ENCODE measurements around the gene MMUT.
"Not testable (repeated sequence)": the region's sequence is repeated elsewhere in the genome, so short reads cannot be mapped to it uniquely, and the experiment has no call there.

MMUT gene

DNA sequence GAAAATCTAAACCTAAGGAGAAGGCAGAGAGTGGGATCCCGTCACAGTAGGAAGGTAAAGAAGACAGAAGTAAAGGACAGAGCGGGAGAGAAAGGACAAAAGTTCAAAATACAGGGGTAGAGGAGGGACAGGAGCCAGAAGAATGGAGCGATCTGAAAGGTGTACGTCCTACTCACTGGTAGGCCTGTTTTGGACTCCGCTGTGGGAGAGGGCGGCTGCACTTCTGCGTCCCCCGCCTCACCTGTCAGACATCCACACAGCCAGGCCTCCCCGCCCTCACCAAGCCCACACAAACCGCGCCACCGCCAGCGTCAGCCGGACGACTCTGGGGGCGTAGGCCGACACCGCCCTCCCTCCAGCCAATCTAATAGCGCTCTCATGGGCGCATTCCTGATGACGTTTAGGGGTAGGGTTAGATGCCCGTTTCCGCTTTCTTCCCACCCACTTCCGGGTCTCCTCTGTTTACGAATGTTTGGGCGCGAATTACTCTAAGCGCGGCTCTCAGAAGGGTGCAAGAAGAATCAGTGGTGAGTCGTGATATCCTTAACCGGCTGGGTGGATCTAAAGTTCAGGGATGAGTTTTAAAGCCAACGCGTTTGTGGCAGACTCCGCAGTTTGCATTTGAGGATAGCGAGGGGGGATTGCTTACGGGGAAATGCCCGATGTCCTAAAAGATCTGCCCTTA, at the start of gene MMUT, which contains the start of gene CENPQ:
Gene MMUT (minus strand): TSS at position 327 of the 685 bp plus-strand sequence. CDS start 3,787 bp downstream, outside the sequence.
Gene CENPQ (plus strand): TSS at position 444 of the 685 bp plus-strand sequence. CDS start 6,807 bp downstream, outside the sequence.
- peak; percentile 84 for DNase-seq

DNA sequence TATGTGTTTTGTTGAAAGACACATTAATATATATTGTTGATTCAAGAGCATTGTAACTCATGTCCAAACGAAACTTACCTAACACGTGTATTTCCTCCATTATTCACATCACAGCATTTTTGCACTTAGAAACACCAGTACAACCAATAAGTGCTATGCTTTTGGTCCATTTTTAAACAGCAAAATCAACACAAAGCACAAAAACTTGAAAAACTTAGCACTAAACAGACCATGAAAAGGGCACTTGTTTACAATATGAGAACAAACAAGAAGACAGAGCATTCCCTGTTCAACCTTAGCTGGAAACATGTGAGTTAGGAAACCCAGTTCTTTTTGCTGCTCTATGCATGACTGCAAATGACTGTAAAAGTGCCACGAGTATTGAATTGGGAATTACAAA, 46.3 kb upstream of the MMUT start:
- DNase-seq, result no peak

DNA sequence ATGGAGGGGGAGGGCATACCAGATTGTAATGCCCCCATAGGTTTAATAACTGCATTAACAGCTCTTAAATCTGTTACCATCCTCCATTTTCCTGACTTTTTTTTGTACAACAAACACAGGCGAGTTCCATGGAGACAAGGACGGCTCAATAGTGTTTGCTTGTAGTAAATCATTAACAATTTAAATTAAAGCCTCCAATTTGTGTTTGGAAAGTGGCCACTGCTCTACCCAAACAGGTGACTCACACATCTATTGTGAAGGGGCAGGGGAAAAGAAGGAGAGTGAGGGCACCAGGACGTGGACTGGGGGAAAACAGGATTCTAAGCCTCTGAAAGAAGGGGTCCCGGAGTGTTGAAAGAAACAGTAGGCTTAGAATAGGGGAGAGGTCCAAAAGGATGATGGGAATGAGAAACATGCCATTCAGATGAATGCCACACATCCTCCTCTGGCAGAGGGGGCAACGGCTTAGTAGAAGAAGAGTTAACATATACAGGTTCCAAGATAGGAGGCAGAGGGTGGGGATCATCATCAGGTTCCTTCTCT, 43.6 kb upstream of the MMUT start:
- DNase-seq, result no peak

DNA sequence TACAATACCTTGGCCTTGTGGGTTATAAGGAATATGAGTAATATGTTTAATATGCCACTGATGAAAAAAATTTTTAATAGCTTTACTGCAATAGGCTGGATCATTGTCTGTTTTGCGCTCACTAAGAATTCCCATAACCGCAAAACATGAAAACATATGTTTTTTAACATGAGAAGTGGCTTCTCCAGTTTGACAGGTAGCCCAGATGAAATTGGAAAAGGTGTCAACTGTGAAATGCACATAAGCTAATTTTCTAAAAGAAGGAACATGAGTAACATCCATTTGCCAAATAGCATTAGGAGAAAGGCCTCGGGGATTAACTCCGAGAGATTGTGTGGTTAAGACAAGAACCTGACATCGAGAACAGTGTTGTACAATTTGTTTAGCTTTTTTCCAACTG, 41.6 kb upstream of the MMUT start:
- DNase-seq, result no peak

DNA sequence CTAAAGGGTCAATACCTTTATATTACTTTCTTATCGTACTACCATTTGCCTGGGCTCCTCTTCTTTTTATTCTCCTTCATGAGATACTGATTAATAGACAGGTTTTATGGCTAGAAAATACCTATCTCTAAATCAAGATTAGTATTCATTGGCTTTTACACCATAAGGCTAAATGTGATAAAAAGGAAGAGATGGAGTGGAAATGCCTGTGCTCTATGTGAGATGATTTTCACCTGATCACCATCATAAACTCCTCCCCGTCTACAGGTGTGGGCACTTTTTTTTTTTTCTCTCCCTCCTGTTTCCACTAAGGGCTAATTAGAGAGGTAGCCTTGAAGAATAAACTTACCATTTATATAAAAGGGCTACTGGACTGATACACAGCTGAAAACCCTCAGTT, 36.6 kb upstream of the MMUT start, which contains the start of gene GLYATL3:
Gene GLYATL3 (plus strand): TSS at position 301 of the 400 bp plus-strand sequence. CDS start 12,068 bp downstream, outside the sequence.
- DNase-seq, result no peak

DNA sequence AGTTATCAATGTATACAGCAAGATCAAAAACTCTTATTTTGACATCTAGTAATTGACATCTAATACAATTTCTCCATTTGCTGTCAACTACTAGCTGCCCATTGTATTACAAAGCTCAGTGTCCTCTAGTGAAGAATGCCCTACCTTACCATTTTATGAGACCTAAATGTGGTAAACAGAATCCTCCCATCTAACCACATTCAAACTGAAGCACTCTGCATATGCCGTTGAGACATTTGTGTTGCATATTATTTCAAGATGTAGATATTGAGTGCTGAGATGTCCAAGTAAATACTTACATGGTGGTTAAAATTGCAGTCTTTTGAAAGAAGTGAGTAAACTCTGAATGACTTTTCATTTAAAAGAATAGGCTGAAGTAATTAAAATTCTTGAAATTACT, 36.1 kb upstream of the MMUT start:
- DNase-seq, result no peak

DNA sequence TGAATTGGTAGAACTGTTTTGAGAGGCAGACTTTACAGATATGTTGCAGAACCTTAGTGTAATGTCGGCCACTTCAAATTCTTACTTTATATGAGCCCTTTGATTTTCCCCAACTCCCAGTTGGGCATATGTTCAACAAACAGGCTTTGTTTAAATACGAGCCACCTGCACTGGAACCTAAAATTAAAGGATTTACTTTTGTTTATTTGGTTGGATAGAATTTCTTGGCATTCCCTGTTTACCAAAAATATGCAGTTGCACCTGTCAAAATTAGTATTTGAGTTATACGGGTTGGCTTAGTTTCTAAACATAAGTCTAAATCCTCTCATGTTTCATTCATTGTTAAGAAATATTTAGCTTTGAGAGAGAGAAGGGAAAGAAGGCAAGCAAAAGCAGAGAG, 34.3 kb upstream of the MMUT start:
- no peak for DNase-seq

DNA sequence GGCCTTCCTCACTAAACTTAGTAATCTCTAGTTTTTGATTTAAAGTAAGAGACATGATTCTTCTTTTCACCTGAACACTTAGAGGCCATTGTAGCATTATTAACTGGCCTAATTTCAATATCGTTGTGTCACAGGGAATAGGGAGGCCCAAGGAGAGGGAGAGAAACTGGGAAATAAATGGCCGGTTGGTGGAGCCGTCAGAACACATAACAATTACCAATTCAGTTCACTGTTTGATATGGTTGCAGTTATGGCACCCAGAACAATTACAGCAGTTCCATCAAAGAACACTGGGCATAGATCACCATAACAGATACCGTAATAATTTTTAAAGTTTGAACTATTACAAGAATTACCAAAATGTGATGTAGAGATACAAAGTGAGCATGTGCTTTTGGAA, 27.6 kb upstream of the MMUT start:
- no peak for DNase-seq

DNA sequence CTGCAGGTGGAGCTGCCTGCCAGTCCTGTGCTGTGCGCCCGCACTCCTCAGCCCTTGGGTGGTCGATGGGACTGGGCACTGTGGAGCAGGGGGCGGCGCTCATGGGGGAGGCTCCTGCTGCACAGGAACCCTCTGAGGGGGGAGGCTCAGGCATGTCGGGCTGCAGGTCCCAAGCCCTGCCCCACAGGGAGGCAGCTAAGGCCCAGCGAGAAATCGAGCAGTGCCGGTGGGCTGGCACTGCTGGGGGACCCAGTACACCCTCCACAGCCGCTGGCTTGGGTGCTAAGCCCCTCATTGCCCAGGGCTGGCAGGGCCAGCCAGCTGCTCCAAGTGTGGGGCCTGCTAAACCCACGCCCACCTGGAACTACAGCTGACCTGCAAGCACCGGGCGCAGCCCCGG, 20.3 kb upstream of the MMUT start:
- not testable (repeated sequence) for DNase-seq

DNA sequence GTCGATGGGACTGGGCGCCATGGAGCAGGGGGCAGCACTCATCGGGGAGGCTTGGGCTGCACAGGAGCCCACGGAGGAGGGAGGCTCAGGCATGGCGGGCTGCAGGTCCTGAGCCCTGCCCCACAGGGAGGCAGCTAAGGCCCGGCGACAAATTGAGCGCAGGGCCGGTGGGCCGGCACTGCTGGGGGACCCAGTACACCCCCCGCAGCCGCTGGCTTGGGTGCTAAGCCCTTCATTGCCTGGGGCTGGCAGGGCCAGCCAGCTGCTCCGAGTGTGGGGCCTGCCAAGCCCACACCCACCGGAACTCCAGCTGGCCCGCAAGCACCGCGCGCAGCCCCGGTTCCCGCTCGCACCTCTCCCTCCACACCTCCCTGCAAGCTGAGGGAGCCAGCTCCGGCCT, 18.8 kb upstream of the MMUT start:
- DNase-seq, result not testable (repeated sequence)

DNA sequence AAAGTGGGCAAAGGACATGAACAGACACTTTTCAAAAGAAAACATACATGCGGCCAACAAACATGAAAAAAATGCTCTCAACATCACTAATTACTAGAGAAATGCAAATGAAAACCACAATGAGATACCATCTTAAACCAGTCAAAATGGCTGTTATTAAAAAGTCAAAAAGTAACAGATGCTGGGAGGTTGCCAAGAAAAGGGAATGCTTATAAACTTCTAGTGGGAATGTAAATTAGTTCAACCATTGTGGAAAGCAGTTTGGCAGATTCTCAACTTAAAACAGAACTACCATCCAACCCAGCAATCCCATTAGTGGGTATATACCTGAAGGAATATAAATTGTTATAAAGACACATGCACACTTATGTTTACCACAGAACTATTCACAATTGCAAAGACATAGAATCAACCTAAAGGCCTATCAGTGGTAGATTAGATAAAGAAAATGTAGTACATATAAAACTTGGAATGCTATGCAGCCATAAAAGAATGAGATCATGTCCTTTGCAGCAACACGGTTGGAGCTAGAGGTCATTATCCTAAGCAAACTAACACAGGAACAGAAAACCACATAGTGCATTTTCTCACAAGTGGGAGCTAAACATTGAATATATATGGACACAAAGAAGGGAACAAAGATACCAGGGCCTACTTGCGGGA, 16.4 kb upstream of the MMUT start:
- DNase-seq, result no peak

DNA sequence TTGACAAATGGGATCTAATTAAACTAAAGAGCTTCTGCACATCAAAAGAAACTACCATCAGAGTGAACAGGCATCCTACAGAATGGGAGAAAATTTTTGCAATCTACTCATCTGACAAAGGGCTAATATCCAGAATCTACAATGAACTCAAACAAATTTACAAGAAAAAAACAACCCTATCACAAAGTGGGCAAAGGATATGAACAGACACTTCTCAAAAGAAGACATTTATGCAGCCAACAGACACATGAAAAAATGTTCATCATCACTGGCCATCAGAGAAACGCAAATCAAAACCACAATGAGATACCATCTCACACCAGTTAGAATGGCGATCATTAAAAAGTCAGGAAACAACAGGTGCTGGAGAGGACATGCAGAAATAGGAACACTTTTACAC, 13.5 kb upstream of the MMUT start:
- DNase-seq, result not testable (repeated sequence)

DNA sequence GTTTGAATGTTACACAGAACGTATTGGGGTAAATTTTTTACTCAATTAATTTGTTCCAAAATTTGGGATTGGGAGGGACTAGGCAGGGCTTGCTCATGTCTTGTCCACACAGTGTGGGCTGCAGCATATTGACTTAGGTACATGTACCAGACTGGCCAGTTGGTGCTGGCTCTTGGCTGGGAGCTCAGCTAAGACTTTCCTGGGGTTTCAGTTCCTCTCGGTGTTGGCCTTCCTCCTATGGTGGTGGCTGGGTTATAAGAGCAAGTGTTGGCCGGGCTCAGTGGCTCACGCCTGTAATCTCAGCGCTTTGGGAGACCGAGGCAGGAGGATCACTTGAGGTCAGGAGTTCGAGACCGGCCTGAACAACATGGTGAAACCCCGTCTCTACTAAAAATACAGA, 5.0 kb upstream of the MMUT start:
- DNase-seq, result no peak

DNA sequence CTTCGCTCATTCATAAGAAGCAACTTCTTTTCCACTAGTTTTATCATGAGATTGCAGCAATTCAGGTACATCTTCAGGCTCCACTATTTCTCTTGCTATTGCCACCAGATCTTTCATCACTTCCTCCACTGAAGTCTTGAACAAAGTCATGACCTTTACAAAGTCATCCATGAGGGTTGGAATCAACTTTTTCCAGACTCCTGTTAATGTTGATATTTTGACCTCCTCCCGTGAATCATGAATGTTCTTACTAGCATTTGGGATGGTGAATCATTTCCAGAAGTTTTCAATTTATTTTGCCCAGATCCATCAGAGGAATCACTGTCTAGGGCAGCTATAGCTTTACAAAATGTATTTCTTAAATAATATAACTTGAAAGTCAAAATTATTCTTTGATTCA, 1.6 kb upstream of the MMUT start:
- DNase-seq, result no peak

DNA sequence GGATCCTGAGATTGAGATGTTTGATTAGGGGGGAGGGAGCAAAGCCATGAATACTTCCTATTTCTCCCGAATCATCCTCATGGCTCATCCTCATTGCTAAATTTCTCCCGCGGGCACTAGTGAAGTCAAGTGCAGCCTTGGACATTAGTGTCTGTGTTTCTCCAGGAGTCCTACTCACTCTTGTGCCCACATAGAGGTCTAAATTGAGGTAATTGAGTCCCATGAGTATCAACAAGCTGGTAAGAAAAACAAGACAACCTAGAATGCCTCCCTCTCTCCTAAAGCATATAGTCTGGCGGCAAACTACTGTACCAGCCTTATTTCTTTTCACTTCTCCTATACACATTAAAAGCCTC, 537 bp upstream of the MMUT start:
- DNase-seq, result no peak

DNA sequence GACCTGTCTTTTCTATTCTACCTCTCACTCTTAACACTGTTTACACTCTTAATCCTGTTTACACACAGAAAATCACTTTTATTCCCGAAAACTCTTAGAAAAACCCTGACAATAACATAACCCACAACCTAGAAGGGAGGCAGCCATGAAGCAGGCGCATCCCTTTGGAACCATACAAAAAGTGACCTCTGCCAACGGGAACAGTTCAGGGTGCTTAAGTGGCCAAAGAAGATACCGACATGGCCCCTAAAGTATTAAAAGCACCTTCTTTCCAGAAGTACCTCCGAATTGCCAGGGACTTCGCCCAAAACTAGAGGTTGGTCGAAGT, 490 bp downstream of the MMUT start:
- DNase-seq, result no peak

DNA sequence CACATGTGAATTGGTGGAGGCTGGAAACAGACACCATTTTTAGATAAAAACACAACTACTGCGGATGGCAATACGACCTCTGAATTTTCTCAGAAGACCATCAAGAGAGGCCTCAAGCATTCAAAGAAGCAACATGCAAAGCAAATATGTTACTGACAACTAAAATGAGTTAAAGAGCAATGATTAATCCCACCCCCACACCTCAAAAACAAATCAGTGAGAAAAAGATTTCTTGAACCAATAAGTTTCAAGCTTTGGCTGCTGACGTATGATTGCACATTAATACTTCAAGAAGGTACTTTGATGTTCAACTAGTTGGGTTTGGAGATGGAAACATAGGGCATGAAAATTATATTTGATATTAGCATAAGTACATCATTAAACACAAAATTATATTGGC, 982 bp downstream of the MMUT start:
- no peak for DNase-seq

DNA sequence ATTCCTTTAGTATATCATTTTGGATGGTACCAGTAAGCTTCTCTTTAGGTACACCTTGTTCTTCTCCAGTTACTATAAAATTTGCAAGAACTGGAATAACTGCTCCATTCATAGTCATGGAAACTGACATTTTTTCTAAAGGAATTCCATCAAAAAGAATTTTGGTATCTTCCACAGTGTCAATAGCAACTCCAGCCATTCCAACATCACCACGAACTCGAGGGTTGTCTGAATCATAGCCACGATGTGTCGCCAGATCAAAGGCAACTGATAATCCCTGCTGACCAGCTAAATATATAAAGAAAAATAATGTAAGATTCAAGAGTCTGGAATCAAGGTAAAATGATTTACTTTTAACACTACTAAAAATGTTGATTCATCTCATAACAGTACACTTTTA, 5.3 kb downstream of the MMUT start:
- no peak for DNase-seq

DNA sequence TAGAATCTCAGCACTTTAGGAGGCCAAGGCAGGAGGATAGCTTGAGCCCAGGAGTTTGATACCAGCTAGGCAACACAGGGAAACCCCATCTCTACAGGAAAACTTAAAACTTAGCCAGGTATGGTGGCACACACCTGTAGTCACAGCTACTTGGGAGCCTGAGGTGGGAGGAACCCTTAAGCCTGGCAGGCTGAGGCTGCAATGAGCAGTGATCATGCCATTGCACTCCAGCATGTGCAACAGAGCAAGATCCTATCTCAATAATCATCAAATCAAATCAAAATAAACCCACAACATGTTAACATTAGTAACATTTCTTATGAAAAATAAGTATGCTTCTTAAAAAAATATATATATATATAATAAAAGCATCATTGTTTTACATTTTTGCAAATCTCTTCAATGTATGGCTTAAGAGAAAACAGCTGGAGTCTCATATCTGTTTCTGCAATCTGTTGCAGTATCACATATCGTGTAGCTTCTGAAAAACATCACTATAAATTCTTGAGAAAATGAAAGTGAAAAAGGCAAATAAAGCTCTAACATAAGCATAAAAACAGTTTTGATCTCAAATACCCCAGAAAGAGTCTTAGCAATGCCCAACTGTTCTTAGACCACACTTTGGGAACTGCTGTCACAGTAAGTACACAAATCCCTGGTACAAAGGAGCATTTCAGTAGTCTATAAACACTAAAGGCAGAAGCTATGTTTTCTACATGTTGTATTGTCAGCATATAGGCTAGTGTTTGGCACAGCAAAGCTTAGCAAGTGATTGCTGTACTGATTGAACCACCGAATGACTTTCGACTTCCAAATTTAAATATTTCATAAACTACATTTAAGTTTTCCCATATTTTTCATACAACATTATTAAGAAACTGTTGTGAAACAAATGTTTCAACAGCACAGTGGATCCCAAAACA, 8.0 kb downstream of the MMUT start:
- no peak for DNase-seq

DNA sequence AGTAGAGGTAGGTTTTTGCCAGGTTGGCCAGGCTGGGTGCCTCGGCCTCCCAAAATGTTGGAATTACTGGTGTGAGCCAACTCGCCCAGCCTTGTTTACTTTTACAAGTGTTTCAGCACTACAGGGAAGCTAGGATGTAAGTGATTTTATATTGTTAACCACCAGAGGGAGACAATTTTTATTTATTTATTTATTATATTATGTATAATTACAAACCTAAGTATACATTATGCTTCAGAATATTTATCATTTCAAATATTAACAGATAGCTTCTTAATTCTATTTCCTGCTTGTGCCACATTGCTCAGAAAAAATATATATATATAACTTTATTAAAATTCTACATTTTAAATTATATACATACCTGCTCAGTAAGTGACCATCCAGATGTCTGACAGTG, 9.8 kb downstream of the MMUT start:
- DNase-seq, result no peak

DNA sequence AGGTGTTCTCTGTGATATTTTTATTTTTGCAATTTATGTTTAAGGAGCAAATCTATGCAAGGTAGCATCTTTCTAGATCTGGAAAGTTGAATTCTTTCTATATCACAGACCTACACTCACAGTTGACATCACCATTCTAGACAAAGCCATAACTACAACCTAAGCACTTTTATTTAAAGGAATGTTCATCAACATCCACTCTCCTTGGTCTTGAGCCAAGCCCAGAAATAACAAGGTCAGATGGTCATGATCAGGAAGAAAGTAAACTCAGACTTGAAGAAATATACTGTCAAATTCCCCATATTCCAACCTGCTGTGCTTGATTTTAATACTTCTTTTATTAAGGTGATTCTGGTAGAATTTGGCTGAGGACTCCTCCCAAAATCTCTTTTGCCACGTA, 32.2 kb downstream of the MMUT start:
- no peak for DNase-seq

DNA sequence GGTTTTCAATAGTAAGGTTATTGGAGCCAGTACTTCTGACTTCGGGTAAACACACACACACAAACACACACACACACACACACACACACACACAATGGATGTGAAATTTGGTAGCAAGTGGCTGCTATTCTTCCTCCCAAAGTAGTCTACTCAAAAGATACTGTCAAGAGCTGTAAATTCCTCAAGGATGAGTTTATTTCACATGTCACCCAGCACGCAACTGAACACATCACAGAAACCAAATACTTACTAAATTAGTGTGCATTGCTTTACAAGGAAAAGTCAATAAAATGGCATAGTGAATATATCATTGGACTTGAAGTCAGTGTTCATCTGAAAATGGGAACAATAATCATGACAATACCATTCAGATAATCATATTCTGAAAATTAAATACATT, 32.9 kb downstream of the MMUT start:
- DNase-seq, result no peak

DNA sequence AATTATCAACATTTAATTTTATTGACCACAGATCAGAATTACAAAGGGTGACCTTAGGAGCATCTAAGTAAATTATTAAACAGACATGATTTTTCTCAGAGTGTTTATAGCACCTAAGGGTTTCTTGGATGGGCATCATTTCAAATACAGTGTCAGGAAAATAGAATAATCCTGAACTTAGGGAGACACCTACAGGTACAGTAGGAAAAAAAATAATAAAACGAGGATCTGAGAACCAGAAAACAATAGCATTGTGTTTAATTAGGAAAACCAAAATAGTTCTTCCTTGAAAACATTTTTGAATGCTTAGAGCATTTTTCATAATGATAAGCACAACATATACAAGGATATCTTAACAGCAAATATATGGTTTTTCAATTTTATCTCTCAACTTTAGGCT, 39.2 kb downstream of the MMUT start:
- no peak for DNase-seq

DNA sequence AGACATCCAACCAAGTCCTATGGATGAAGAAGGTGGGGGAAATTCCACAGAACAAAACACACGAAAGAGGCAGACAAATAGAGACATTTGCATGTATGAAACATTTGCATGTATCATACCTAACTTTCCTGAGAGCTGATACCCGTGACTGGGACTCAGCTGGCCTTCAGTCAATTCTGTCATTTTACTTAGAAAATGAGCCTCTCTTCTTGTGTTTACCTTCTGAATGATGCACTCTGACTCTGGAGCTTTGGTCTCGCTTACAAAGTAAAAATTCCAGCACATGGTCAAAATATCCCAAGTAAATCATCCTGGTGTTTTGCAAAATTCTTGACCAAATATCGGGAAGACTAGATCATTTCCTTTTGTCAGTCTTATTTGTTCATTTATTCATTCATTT, 46.9 kb downstream of the MMUT start:
- DNase-seq, result no peak

Data from stimulated activated CD4-positive, alpha-beta T cell treated with anti-CD3 and anti-CD28 coated beads, Interleukin-4, amount 100 ng/mL, for 1 hour (primary cell).